OCI-LY7 (cell line): ENCODE results near the gene LCAT. TPM values are rescaled to one million over a fixed set of nuclear protein-coding genes. Genes with fewer than 3 reads are reported as not detected.

ENCODE experiments used
- BruUV-seq: library from RNA; stranded (reverse); fragments of 400-500 nt; replicated peaks from 2 replicates; lab custom pipeline; 2021; lab: Mats Ljungman, UMichigan
- CTCF ChIA-PET: fragments of 300-600 bp; sonication (Branson Sonifier 250); formaldehyde crosslinking; loops from one replicate; lab custom pipeline; 2022; ENCODE audit warnings: antibody characterized with exemption; ENCODE audit not compliant: unreplicated experiment; lab: Charles Lee
- POLR2A ChIA-PET: fragments of 300-600 bp; sonication (Branson Sonifier 250); formaldehyde crosslinking; loops from one replicate; lab custom pipeline; 2022; ENCODE audit warnings: antibody characterized with exemption; lab: Charles Lee
- DNase-seq: peaks from one replicate; pipeline ENCODE4 v3.0.0-alpha.2; 2015; ENCODE audit warnings: low spot score
- H2AFZ ChIP-seq: fragments of 200-600 bp; sonication (generic), shearing (Covaris generic); 2 replicates; pipeline ENCODE4 v1.6.1; 2014; ENCODE audit warnings: mild to moderate bottlenecking, antibody characterized with exemption, low read length, moderate library complexity
- H3K27ac ChIP-seq: fragments of 200-600 bp; sonication (generic); 2 replicates; pipeline ENCODE4 v1.5.1; 2014; ENCODE audit warnings: mixed run types, low read depth, mild to moderate bottlenecking, moderate library complexity, low read length, inconsistent platforms; ENCODE audit not compliant: poor library complexity, severe bottlenecking
- H3K36me3 ChIP-seq: fragments of 200-600 bp; sonication (generic); 2 replicates; pipeline ENCODE4 v1.6.1; 2014; ENCODE audit warnings: mild to moderate bottlenecking, antibody characterized with exemption, low read length, moderate library complexity, mixed read lengths; ENCODE audit not compliant: insufficient read depth
- H3K4me1 ChIP-seq: fragments of 200-600 bp; sonication (generic); 2 replicates; pipeline ENCODE4 v1.5.1; 2014; ENCODE audit warnings: mild to moderate bottlenecking, low read length; ENCODE audit not compliant: insufficient read depth, poor library complexity, severe bottlenecking
- H3K4me2 ChIP-seq: fragments of 200-600 bp; sonication (generic); 2 replicates; pipeline ENCODE4 v1.6.1; 2014; ENCODE audit warnings: mild to moderate bottlenecking, low read length
- H3K4me3 ChIP-seq: fragments of 200-600 bp; sonication (generic); 2 replicates; pipeline ENCODE4 v1.5.1; 2014; ENCODE audit warnings: mild to moderate bottlenecking, low read depth, low read length; ENCODE audit not compliant: poor library complexity, severe bottlenecking
- H3K79me2 ChIP-seq: fragments of 200-600 bp; sonication (generic); 2 replicates; pipeline ENCODE4 v1.6.1; 2016; ENCODE audit warnings: low read depth, mild to moderate bottlenecking, low read length, moderate library complexity, mixed read lengths; ENCODE audit not compliant: insufficient read depth
- H3K9me2 ChIP-seq: fragments of 200-600 bp; sonication (generic); 2 replicates; pipeline ENCODE4 v1.6.1; 2016; ENCODE audit warnings: mild to moderate bottlenecking, low read length, mixed read lengths; ENCODE audit not compliant: insufficient read depth
- H3K9me3 ChIP-seq: fragments of 200-600 bp; sonication (generic); 2 replicates; pipeline ENCODE4 v1.6.1; 2014; ENCODE audit warnings: mild to moderate bottlenecking, mixed run types, low read length, mixed read lengths
- H4K20me1 ChIP-seq: fragments of 200-600 bp; sonication (generic); 2 replicates; pipeline ENCODE4 v1.6.1; 2014; ENCODE audit warnings: mild to moderate bottlenecking, antibody characterized with exemption, low read length, moderate library complexity, mixed read lengths; ENCODE audit not compliant: insufficient read depth
- CTCF ChIP-seq: fragments of 200-600 bp; sonication (generic); conservative IDR thresholded peaks from 2 replicates; pipeline ENCODE4 v1.5.1; 2014; ENCODE audit warnings: mild to moderate bottlenecking, antibody characterized with exemption, low read length, moderate library complexity, mixed read lengths
- EZH2phosphoT487 ChIP-seq: fragments of 200-600 bp; sonication (generic); IDR thresholded peaks from 2 replicates; pipeline ENCODE4 v1.6.1; 2018; ENCODE audit warnings: low read depth, borderline replicate concordance, mild to moderate bottlenecking, mixed run types, antibody characterized with exemption, low read length, moderate library complexity, mixed read lengths
- intact Hi-C: fragments of 100-400 bp; cut with micrococcal nuclease; formaldehyde crosslinking; loops from one replicate; pipeline ENCODE4 v1.10.0; 2022; ENCODE audit not compliant: unreplicated experiment
- total RNA-seq, 2 experiments: library from RNA; depleted of rRNA in 1 of 2; stranded (reverse); fragments of >200 nt in 1 of 2; shearing (Covaris generic) in 1 of 2; gene quantifications; 2 replicates each; pipeline ENCODE4 v1.2.3, GENCODE V29; 2014 to 2022

Gene LCAT
- total RNA-seq, 2 experiments from 2014 or later = 4.4 to 9.8 TPM

DNA sequence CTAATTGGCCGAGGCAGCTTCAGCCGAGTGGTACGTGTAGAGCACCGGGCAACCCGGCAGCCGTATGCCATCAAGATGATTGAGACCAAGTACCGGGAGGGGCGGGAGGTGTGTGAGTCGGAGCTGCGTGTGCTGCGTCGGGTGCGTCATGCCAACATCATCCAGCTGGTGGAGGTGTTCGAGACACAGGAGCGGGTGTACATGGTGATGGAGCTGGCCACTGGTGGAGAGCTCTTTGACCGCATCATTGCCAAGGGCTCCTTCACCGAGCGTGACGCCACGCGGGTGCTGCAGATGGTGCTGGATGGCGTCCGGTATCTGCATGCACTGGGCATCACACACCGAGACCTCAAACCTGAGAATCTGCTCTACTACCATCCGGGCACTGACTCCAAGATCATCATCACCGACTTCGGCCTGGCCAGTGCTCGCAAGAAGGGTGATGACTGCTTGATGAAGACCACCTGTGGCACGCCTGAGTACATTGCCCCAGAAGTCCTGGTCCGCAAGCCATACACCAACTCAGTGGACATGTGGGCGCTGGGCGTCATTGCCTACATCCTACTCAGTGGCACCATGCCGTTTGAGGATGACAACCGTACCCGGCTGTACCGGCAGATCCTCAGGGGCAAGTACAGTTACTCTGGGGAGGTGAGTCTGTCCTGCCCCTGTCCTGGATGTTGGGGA is 34.7 kb downstream of the LCAT start:
- DNase-seq = no peak
- Histone ChIP-seq H3K4me1 (peaks cover 5% of the 10 kb centered on the region), H3K27ac (no peak overlapping the region), H3K4me3 (no peak overlapping the region), H2AFZ (no peak overlapping the region), H3K4me2 (no peak overlapping the region), H4K20me1 (no peaks in the 10 kb centered on the region), H3K79me2 (no peaks in the 10 kb centered on the region), H3K9me2 (no peaks in the 10 kb centered on the region), H3K36me3 (peaks cover 12% of the 10 kb centered on the region; the same call in 1 of the 2 replicates), H3K9me3 (no peaks in the 10 kb centered on the region)
- CTCF ChIA-PET = no interaction called here
- intact Hi-C loops = no loop called here
- TF ChIP-seq EZH2phosphoT487 = no peak
- no peak for TF ChIP-seq CTCF
- POLR2A ChIA-PET = no interaction called here
- TSS peak; percentile 53 for BruUV-seq

DNA sequence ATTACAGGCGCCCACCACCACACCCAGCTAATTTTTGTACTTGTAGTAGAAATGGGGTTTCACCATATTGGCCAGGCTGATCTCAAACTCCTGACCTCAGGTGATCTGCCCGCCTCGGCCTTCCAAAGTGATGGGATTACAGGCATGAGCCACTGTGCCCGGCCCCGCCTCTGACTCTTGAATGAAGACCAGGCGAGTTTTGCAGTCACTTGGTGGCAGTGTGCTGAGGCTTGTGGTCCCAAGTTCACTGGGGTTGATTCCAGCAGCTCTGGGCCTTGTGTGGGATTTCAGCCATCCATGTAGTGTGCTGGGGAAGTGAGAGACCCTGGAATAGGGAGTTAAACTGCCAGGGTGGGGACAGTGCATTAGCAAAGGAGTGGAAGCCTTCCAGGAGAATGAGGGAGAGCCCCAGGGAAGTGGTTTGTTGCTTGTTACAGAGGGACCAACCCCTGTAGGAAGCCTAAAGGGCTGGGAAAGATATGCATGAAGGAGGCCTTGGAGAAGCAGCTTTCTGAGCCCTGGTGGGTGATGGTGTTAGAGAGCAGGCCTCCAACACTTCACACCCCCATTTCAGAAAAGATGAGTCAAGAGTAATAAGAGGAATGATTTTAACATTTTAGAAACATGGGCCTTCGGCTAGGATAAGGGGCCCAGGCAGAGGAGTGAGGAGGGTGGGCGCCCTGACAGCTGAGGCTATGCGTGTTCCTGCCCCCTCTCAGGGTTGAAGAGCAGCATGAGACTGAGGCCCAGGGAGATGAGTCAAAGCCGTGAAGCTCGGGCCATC is 36.3 kb downstream of the LCAT start:
- DNase-seq = no peak
- H3K4me2 ChIP-seq = no peak overlapping the region
- TF ChIP-seq EZH2phosphoT487 (no peak), CTCF (no peak)
- H3K9me3 ChIP-seq = no peaks in the 10 kb centered on the region
- H2AFZ ChIP-seq = no peak overlapping the region
- no TSS peak for BruUV-seq
- ChIA-PET CTCF (no interaction called here), POLR2A (interaction anchor here (0.6 kb wide), 1 partner anchor 783 kb away, joined by 3 read pairs; no protein-coding TSS in a partner anchor)
- H3K27ac ChIP-seq = no peak overlapping the region
- H3K36me3 ChIP-seq = peaks cover 12% of the 10 kb centered on the region; the same call in 1 of the 2 replicates
- H3K79me2 ChIP-seq = no peaks in the 10 kb centered on the region
- peaks cover 5% of the 10 kb centered on the region for H3K4me1 ChIP-seq
- no peak overlapping the region for H3K4me3 ChIP-seq
- H4K20me1 ChIP-seq = no peaks in the 10 kb centered on the region
- intact Hi-C loops = no loop called here
- no peaks in the 10 kb centered on the region for H3K9me2 ChIP-seq
